Activated naive CD8-positive, alpha-beta T cell (primary cell): ENCODE measurements around the gene IRF2.

Source experiments
- H3K27ac Mint-ChIP-seq: one replicate; pipeline ENCODE4 v1.8.0; 2021; ENCODE audit warnings: mixed read lengths
- H3K27me3 Mint-ChIP-seq: one replicate; pipeline ENCODE4 v1.8.0; 2021; ENCODE audit warnings: mixed read lengths
- H3K36me3 Mint-ChIP-seq: one replicate; pipeline ENCODE4 v1.8.0; 2021; ENCODE audit warnings: mixed read lengths
- H3K4me1 Mint-ChIP-seq: one replicate; pipeline ENCODE4 v1.8.0; 2021; ENCODE audit warnings: low read depth, mixed read lengths
- H3K4me3 Mint-ChIP-seq: one replicate; pipeline ENCODE4 v1.8.0; 2021; ENCODE audit warnings: mild to moderate bottlenecking, mixed read lengths
- H3K9me3 Mint-ChIP-seq: one replicate; pipeline ENCODE4 v1.8.0; 2021; ENCODE audit warnings: low read depth, mixed read lengths

The IRF2 gene

DNA sequence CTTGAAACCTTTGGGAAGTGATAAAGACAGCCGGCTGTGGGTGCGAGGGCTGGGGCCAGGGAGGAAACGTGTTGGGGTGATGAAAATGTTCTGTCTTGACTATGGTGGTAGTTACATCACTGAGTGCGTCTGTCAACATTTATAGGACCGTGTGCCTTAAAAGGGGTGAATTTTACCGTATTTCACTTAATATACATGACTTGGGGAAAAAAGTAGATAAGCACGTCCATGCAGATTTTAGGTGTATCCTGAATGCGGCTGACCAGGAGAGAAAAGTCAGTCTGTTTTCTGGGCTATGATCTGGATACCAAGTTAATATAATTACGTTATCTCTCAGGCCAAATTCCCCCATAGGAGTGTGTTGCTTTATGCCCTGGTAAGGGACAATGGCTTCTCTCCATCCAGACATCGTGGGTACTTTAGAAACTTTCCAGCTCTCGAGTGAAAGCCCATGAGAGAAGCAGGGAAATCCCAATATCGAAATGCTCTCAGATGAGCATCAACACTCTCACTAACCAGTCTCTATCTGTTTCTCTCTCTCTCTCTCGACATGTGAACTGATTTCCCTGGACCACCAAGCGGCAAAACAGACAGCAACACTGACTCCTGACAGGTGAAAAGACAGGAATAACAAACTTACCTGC, 71.5 kb downstream of the IRF2 start:
- no peak overlapping the region for H3K4me3 Mint-ChIP-seq
- H3K27ac Mint-ChIP-seq, result peak overlapping the region; percentile 70
- no peaks in the 10 kb centered on the region for H3K9me3 Mint-ChIP-seq
- H3K27me3 Mint-ChIP-seq, result no peaks in the 10 kb centered on the region
- H3K36me3 Mint-ChIP-seq, result peaks cover 9% of the 10 kb centered on the region
- H3K4me1 Mint-ChIP-seq, result peaks cover 11% of the 10 kb centered on the region

DNA sequence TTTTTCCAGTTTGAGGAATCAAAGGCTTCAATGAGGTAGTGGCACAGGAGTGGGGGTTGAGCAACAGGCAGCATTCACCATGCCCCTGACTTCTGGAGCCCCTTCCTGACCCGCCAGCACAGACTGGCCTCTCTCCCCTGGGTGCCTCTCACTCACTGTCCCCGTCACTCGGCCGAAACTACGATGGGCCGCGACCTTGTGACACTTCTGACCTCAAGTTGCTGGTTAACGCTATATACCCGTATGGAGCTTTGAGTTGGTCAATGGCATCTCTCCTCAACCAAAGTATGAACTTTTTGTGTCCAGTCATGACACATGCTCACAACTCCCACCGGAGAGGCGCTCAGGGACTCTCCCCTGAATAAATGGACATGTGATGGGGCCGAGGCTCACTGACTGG, 72.1 kb downstream of the IRF2 start:
- Mint-ChIP-seq H3K4me3 (no peak overlapping the region), H3K27me3 (no peaks in the 10 kb centered on the region), H3K27ac (peak overlapping the region; percentile 70), H3K9me3 (no peaks in the 10 kb centered on the region), H3K36me3 (peaks cover 9% of the 10 kb centered on the region), H3K4me1 (peaks cover 10% of the 10 kb centered on the region)

DNA sequence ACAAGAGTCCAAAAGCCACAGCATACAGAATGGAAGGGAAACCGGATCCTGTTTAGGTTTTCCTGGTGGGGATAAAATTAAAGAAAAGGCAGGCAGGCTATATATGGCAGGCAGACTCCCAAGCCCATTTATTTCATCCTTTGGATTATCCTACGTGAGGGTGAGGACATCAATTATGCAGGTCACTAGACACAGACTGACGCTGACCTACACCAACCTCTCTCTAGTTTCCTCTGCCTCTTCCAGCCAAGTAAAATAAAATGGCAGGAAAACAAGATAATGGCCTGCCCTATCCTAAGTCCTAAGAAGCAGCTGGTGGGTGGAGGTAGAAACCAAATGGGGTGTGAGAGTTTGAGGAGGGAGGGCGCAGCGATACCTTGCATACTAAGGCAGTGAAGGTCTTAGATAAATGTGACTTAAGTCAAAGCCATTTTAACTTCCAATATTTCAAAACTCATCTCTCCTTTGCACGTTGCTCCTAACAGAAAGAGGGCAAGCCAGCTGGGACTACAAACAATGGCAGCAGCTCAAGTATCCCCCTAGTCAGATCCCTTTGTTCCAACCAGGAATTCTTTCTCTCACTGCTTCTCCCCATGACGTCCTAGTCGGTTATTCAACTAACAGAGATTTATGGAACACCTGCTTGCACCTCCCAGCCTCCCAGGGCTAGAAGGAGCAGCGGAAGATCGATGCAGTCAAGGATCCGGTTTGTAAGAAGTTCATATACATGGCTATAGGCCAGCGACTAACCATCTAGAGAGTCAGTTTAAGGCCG, 72.8 kb downstream of the IRF2 start:
- H3K27ac Mint-ChIP-seq, result peak overlapping the region; percentile 58
- H3K9me3 Mint-ChIP-seq, result no peaks in the 10 kb centered on the region
- H3K4me1 Mint-ChIP-seq, result peaks cover 12% of the 10 kb centered on the region
- H3K4me3 Mint-ChIP-seq, result no peak overlapping the region
- H3K27me3 Mint-ChIP-seq, result no peaks in the 10 kb centered on the region
- peaks cover 6% of the 10 kb centered on the region for H3K36me3 Mint-ChIP-seq

DNA sequence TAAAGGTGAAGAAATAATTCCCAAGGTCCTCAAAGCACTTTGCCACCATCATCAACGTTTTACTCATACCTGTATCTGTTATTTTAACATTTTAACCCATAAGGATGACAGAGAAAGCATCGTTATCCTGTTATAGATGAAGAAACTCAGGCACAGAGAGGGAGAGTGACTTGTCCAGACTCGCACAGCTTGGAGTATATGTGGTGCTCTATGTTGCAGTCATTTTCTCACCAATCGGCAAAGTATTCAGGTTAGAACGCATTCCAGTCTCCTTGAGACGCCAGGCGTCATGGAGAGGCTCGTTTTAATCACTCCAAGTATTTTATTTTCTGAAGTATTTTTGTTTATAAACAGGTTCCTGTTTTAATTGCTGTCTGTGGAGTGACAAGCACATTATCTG, 73.5 kb downstream of the IRF2 start:
- H3K27me3 Mint-ChIP-seq, result no peaks in the 10 kb centered on the region
- no peaks in the 10 kb centered on the region for H3K9me3 Mint-ChIP-seq
- H3K4me1 Mint-ChIP-seq, result peaks cover 12% of the 10 kb centered on the region
- H3K4me3 Mint-ChIP-seq, result no peak overlapping the region
- H3K36me3 Mint-ChIP-seq, result peaks cover 6% of the 10 kb centered on the region
- no peak overlapping the region for H3K27ac Mint-ChIP-seq

DNA sequence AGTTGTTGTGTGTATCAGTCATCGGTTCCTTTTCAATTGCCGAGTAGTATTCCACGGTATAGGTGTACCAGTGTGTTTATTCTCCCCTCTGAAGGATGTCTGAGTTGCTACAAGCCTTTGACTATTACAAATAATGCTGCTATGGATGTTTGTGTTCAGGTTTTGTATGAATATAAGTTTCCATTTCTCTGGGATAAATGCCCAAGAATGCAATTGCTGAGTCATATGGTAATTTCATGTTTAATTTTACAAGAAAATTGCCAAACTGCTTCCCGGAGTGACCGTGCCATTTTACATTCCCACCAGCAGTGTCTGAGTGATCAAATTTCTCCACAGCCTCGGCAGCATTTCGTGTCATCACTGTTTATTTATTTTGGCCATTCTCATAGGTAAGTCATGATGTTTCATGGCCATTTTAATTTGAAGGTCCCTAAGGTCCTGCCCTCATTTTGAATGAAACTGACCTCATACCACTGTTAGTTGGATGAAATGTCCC, 73.9 kb downstream of the IRF2 start:
- peak overlapping the region; percentile 52 for H3K27ac Mint-ChIP-seq
- peaks cover 11% of the 10 kb centered on the region for H3K4me1 Mint-ChIP-seq

DNA sequence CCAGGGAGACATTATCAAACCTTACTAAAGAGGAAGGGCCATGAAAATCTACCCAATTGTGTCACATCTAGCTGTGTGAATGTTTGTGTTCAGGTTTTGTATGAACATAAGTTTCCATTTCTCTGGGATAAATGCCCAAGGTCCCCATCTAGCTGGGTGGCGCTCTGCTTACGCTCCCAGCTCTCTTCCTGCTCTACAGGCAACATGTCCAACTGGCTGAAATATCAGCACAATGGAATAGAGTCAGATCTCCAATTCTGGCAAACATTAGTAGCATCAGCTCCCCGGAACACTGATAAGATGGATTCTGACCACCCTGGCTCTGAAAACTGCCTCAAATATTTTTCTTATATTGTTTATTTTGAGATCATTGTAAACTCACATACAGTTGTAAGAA, 74.8 kb downstream of the IRF2 start:
- no peaks in the 10 kb centered on the region for H3K9me3 Mint-ChIP-seq
- no peak overlapping the region for H3K4me3 Mint-ChIP-seq
- H3K36me3 Mint-ChIP-seq, result peaks cover 6% of the 10 kb centered on the region
- peak overlapping the region; percentile 69 for H3K27ac Mint-ChIP-seq
- H3K4me1 Mint-ChIP-seq, result peaks cover 16% of the 10 kb centered on the region
- no peaks in the 10 kb centered on the region for H3K27me3 Mint-ChIP-seq

More for the DNA sequence above, 73.9 kb downstream of the IRF2 start:
- H3K9me3 Mint-ChIP-seq, result no peaks in the 10 kb centered on the region
- peaks cover 6% of the 10 kb centered on the region for H3K36me3 Mint-ChIP-seq
- H3K27me3 Mint-ChIP-seq, result no peaks in the 10 kb centered on the region
- no peak overlapping the region for H3K4me3 Mint-ChIP-seq

DNA sequence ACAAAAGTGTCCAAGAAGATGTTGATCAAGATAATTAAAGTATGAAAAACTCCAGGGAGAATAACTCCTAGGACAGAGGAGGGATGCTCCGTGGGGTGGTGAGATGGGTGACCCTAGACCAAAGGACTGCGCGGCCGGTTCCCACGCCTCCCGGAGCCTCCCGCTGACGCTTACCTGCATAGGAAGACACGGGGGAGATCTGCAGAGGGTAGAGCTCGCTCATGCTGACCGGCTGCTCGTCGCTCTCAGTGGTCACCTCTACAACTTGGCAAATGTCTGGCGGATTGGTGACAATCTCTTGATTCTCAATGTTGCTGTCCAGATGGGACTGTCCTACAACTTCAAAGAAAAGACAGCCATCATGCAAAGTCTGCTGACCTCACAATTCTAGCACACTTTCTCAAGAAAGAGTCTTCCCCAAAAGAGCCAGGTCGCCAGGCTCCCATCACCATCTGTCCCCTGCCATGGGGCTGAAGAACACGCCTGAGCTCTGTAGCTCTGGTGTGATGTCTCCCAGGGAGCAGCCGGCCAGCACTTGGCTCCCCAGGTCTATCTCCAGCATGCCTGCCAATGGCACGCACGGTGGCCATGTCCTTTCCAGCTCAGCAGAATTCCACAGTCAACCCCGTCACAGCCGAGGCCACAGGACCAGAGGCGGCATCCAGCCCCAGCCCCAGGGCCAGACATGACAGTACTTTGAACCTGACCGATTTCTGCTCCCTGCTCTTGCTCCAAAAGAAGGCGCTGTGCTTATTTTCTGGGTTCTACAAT, 75.4 kb downstream of the IRF2 start:
- Mint-ChIP-seq H3K4me1 (peaks cover 17% of the 10 kb centered on the region), H3K9me3 (no peaks in the 10 kb centered on the region), H3K4me3 (no peak overlapping the region), H3K27ac (peak overlapping the region; percentile 69), H3K27me3 (no peaks in the 10 kb centered on the region), H3K36me3 (peaks cover 10% of the 10 kb centered on the region)

DNA sequence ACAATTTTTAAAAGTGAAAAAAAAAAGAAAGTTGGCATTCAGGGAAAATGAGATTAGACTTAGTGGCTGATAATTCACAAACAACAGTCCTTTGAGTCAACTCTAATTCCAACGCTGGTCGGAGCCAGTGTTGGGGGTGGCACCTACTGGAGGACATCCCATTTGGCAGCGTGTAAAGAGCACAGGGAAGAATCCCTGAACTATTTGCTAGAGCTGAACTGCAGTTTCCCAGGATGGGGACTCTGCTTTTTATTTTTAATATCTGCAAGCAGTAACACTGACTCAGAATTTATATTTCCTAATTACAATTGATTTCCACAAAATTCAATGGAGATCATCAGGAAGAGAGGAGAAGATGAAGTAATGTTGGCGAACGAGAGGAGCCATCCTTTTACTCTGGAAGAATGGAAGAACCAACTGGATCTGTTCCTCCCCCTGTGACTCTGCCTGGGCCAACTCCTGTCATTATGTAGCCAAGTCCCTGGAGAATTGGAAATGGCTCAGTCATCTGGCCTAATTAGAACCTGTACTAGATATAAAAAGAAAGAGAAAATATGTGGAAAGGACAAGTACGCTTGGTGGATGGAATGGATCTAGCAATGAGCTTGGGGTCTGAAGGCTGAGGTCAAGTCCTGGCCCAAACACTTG, 76.7 kb downstream of the IRF2 start:
- Mint-ChIP-seq H3K27me3 (no peaks in the 10 kb centered on the region), H3K9me3 (no peaks in the 10 kb centered on the region), H3K4me1 (peaks cover 11% of the 10 kb centered on the region), H3K4me3 (no peak overlapping the region), H3K36me3 (peaks cover 13% of the 10 kb centered on the region), H3K27ac (peak overlapping the region; percentile 30)

DNA sequence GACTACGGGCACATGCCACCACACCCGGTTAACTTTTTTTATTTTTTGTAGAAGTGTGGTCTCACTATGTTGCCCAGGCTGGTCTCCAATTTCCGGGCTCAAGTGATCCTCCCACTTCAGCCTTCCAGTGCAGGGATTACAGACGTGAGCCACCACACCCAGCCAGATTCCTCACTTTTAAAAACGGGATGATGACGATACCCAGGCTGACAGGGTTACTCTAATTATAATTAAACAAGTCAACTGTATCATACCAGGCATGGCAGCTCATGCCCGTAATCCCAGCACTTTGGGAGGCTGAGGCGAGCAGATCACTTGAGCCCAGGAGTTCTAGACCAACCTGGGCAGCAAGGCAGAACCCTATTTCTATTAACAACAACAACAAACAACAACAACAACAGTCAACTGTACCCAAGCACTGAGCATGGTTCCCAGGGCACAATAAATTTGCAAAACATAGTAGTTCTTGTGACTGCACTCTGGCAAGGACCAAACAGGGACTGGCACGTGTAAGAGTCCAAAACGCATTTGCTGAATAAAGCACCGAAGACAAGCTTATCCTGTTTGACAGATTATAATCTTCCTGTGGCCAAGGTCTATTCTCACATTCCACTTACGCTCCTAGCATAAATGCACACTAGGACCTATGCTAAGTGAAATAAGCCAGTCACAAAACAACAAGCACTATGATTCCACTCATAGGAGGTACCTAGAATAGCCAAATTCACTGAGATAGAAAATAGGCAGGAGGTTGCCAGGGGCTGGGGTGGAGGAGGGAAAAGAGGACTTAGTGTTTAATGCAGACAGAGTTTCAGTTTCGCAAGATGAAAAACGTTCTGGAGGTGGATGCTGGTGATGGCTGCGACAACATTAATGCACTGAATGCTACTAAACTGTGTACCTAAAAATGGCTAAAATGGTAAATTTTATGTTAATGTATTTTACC, 77.5 kb downstream of the IRF2 start:
- peak overlapping the region; percentile 58 for H3K27ac Mint-ChIP-seq
- no peak overlapping the region for H3K4me3 Mint-ChIP-seq
- H3K4me1 Mint-ChIP-seq, result peaks cover 11% of the 10 kb centered on the region
- peaks cover 12% of the 10 kb centered on the region for H3K36me3 Mint-ChIP-seq
- H3K9me3 Mint-ChIP-seq, result no peaks in the 10 kb centered on the region
- no peaks in the 10 kb centered on the region for H3K27me3 Mint-ChIP-seq

DNA sequence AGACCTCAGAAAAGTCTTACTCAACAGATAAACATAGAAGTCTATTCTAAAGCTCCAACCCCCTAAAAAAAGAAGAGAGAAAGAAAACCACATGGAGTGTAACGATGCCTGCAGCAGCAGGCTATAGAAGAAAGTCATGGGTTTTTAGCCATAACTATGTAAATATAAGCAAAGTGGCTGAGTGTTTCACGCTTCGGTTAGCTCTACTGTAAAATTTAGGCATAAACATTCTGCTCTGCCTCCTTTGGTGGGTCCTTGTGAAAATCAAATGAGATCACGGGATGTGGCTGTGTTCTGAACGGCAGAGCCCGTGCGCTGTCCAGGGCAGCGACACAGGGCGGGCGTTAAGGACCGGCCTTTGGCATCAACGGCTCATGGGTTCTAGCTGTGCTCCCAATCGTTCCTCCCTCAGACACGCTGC, 78.4 kb downstream of the IRF2 start:
- Mint-ChIP-seq H3K36me3 (peaks cover 15% of the 10 kb centered on the region), H3K27ac (peak overlapping the region; percentile 46), H3K4me1 (peaks cover 10% of the 10 kb centered on the region), H3K27me3 (no peaks in the 10 kb centered on the region), H3K4me3 (no peak overlapping the region), H3K9me3 (no peaks in the 10 kb centered on the region)

DNA sequence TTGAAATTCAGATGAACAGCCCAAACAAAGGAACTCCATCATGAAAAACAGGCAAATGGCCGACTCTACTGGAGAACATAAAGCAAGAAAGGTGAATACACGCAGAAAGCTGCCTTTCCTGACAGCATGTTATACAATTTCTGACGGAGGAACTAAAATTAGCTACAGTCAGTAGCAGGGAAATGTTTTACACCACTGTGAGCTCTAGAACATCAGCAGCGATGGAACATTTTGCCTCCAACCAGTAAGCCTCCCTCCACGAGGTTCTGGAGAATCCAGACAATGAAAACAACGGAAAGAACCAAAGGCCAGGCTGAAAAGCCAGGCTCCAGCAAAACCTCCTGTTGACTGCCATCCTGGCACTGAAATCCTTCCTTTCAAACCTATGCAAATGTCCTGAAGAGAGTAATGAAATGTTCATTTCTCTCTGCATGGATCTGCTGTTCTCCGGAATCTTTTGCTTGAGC, 78.9 kb downstream of the IRF2 start:
- Mint-ChIP-seq H3K27me3 (no peaks in the 10 kb centered on the region), H3K9me3 (no peaks in the 10 kb centered on the region), H3K4me3 (no peak overlapping the region), H3K36me3 (peaks cover 14% of the 10 kb centered on the region), H3K27ac (no peak overlapping the region), H3K4me1 (peaks cover 10% of the 10 kb centered on the region)

DNA sequence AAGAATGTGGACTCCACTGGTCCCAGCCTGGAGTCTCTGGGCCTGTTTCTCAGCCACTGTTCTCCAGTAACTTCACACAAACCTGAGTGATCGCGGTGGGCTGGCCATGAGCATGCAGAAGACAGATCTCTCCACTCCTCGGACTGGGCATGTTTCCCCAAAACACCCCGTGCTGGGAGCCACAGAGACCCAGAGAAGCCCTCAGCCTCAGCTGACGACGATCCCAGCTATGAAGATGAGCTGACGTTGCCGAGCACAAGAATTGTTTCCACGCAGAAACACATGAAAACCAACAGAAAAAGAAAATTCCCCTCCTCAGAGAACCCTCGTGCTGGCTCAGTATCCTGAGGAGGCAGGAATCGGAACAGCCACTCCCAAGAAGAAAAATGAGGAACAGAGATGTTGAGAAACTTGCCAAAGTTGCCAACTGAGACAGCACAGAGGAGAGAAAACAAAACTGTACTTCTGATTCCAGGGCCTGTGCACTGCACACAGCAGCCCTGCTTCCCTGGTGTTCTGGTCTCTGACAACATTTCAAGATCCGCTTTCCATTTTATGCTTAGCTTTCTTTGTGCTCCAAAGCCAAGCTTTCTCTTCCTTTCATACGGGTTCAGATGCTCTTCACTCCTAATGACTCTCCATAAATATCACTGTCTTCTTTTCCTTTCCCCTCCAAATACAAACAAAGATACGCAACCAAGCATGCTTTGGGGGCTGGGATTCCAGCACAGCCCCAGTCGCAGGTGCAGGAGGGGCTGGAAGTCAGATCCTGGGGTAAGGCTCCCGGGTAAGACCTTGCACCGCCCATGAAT, 81.4 kb downstream of the IRF2 start:
- H3K9me3 Mint-ChIP-seq, result no peaks in the 10 kb centered on the region
- H3K4me1 Mint-ChIP-seq, result peaks cover 10% of the 10 kb centered on the region
- H3K4me3 Mint-ChIP-seq, result no peak overlapping the region
- no peaks in the 10 kb centered on the region for H3K27me3 Mint-ChIP-seq
- peak overlapping the region; percentile 64 for H3K27ac Mint-ChIP-seq
- H3K36me3 Mint-ChIP-seq, result peaks cover 16% of the 10 kb centered on the region

DNA sequence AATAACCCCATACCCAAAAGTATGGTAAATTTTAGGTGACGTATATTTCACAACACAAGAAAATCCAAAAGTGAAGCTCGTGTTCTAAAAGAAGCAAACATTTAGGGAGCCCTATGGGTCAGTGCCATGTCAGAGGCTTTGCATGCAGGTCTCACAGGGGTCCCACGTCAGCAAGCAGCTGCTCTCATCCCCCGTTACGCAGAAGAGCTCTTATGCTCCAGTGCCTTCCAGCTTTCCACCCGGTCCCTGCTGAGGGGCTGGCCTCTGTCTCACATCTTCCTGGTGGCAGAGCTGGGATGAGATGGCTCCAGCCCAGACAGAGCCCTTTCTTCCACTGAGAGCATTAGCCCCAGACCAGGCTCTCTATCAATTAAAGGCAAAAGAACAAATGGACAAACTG, 82.0 kb downstream of the IRF2 start:
- Mint-ChIP-seq H3K27ac (peak overlapping the region; percentile 64), H3K4me1 (peaks cover 10% of the 10 kb centered on the region), H3K27me3 (no peaks in the 10 kb centered on the region), H3K36me3 (peaks cover 16% of the 10 kb centered on the region), H3K4me3 (no peak overlapping the region), H3K9me3 (no peaks in the 10 kb centered on the region)
